ENCODE data around the gene ABTB1.

- TF ChIP-seq CTCF (IDR thresholded peaks at IDR 0.05) (no peak), MAX (IDR thresholded peaks at IDR 0.05; ENCODE audit: low read depth) (no peak)
These were observed 26.9 kb downstream of the ABTB1 start for GRCh38 chr3:127699416-127700300.
